GM12801 (cell line): ENCODE results near the gene OR10D3.

Experiments
- CTCF ChIP-seq: IDR thresholded peaks from one replicate; pipeline ENCODE4 v1.5.1; 2011; ENCODE audit warnings: control low read depth; ENCODE audit not compliant: insufficient read length; ENCODE audit errors: extremely low read depth

Gene OR10D3

GRCh38 chr11:124209824-124210357, 26.7 kb downstream of the OR10D3 start:
- no peak for TF ChIP-seq CTCF

- no peak for TF ChIP-seq CTCF
These were observed 27.3 kb downstream of the OR10D3 start for GRCh38 chr11:124210421-124210820.

- TF ChIP-seq CTCF: no peak
These were observed 28.2 kb downstream of the OR10D3 start for GRCh38 chr11:124211321-124211720.

GRCh38 chr11:124214027-124214426, 30.9 kb downstream of the OR10D3 start:
- TF ChIP-seq CTCF: no peak

GRCh38 chr11:124219126-124219525, 36.0 kb downstream of the OR10D3 start:
- no peak for TF ChIP-seq CTCF

- no peak for TF ChIP-seq CTCF
These were observed 39.3 kb downstream of the OR10D3 start for GRCh38 chr11:124222407-124222806.

GRCh38 chr11:124225471-124225870, 42.3 kb downstream of the OR10D3 start:
- no peak for TF ChIP-seq CTCF
